ENCODE data around the gene KCND3.

The KCND3 gene

DNA sequence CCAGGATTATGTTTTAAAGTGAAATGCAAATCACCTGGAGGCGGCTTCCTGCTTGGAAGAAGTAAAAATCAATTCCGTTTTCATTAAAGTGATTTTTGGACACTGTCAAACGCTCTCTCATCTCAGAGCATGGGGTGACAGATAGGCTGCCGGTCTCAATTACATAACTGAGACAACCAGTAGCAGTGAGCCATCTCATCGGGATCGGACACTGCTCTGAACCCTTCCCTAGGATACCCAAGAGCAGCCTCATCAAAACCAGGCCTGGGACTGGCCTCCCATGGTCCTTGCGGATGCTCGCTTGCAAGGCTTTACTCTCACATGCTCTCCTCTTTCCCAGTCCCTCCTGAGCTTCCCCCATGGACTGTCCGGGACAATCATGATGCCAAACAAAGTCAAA, 12.1 kb downstream of the KCND3 start:
- H3K27ac ChIP-seq (ENCODE audit: insufficient read depth, low read depth, low read length, poor library complexity, severe bottlenecking) = no peak overlapping the region
- no peaks in the 10 kb centered on the region for H3K4me1 ChIP-seq (ENCODE audit: control insufficient read depth, insufficient read depth, low read length)
- H3K4me3 ChIP-seq (ENCODE audit: insufficient read depth, low read depth, low read length) = no peak overlapping the region
- no peaks in the 10 kb centered on the region for H3K27me3 ChIP-seq (ENCODE audit: control insufficient read depth, insufficient read depth, low read length, poor library complexity, severe bottlenecking)
- H3K36me3 ChIP-seq (ENCODE audit: control insufficient read depth, insufficient read depth, low read length) = no peaks in the 10 kb centered on the region
- no peaks in the 10 kb centered on the region for H3K9me3 ChIP-seq (ENCODE audit: control insufficient read depth, low read length)
- 90 to 93% methylated on average over 8 to 9 of the region's 9 CpGs for WGBS, 2 experiments

DNA sequence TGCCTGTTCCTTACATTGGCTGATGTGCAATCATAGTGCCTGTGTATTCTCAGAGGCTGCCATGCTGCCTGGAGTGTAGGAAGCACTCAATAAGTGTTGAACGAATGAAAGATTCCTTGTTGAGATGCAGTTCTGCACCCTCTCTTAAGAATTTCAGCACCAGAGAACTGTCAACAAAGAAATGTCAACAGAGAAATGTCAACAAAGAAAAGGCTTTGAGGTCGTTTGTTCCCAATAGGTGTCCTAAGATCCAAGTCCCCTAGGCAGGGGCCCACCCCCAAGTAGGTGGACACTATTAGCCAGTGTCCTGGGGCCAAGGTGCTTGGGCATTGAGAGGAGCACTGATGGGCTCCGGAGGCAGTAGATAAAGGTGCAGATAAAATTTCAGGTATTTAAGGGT, 12.6 kb downstream of the KCND3 start:
- no peaks in the 10 kb centered on the region for H3K36me3 ChIP-seq (ENCODE audit: control insufficient read depth, insufficient read depth, low read length)
- 68 to 71% methylated on average over 3 of the region's 3 CpGs for WGBS, 2 experiments
- no peak overlapping the region for H3K4me3 ChIP-seq (ENCODE audit: insufficient read depth, low read depth, low read length)
- no peaks in the 10 kb centered on the region for H3K9me3 ChIP-seq (ENCODE audit: control insufficient read depth, low read length)
- H3K27me3 ChIP-seq (ENCODE audit: control insufficient read depth, insufficient read depth, low read length, poor library complexity, severe bottlenecking) = no peaks in the 10 kb centered on the region
- H3K27ac ChIP-seq (ENCODE audit: insufficient read depth, low read depth, low read length, poor library complexity, severe bottlenecking) = no peak overlapping the region
- H3K4me1 ChIP-seq (ENCODE audit: control insufficient read depth, insufficient read depth, low read length) = no peaks in the 10 kb centered on the region

DNA sequence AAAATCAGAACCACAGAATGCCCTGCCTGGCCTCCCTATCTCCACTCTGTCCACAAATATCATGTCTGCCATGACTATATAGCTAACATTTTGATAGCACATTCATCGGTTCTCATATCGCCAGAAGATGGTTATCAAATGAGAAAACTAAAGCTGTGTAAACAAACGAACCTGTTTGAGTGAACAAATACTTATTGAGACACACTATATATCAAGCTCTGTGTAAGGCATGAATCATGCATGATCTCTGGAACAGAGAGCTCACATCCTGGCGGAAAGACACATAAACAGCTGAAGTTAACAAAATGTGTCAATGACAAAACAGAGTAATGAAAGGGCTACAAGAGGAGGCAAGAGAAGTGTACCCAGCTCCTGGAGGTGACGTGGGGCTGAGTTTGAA, 13.1 kb downstream of the KCND3 start:
- Histone ChIP-seq H3K4me1 (ENCODE audit: control insufficient read depth, insufficient read depth, low read length) (no peaks in the 10 kb centered on the region), H3K27ac (ENCODE audit: insufficient read depth, low read depth, low read length, poor library complexity, severe bottlenecking) (no peak overlapping the region), H3K27me3 (ENCODE audit: control insufficient read depth, insufficient read depth, low read length, poor library complexity, severe bottlenecking) (peaks cover 3% of the 10 kb centered on the region), H3K4me3 (ENCODE audit: insufficient read depth, low read depth, low read length) (no peak overlapping the region), H3K9me3 (ENCODE audit: control insufficient read depth, low read length) (no peaks in the 10 kb centered on the region), H3K36me3 (ENCODE audit: control insufficient read depth, insufficient read depth, low read length) (no peaks in the 10 kb centered on the region)
- whole genome bisulfite sequencing, 2 experiments = 88 to 95% methylated on average over 5 of the region's 5 CpGs

DNA sequence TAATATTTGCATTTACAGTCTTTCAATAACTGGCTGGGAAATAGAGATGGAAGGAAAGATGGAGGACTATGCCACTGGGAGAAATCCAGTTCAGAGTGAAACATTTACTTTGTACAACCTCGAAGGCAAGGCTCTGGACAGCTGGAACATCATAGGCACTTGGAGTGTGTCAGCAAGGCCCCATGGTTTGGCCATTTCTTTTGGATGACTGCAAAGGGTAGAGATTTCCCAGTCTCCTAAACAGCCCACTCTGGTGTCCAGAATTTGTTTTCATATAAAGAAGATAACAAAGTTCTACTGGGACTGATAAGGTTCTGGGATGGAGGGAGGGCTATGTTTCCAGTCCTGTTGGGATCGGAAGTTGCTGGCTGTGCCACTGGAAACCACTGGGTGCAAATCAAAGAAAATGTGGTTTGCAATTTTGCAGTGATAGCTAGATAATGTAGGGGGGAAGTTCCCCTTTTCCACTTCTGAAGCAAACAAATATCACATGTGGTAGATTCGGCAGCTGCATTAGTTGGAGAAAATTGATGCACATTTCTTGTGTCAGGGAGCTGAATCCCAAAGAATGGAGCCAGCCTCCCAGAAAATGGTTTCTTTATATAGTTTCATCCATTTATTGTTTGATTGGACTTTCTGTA, 16.2 kb downstream of the KCND3 start:
- H3K4me3 ChIP-seq (ENCODE audit: insufficient read depth, low read depth, low read length) = no peak overlapping the region
- 69 to 80% methylated on average over 3 of the region's 3 CpGs for WGBS, 2 experiments
- no peaks in the 10 kb centered on the region for H3K4me1 ChIP-seq (ENCODE audit: control insufficient read depth, insufficient read depth, low read length)
- no peaks in the 10 kb centered on the region for H3K9me3 ChIP-seq (ENCODE audit: control insufficient read depth, low read length)
- no peaks in the 10 kb centered on the region for H3K36me3 ChIP-seq (ENCODE audit: control insufficient read depth, insufficient read depth, low read length)
- peaks cover 3% of the 10 kb centered on the region for H3K27me3 ChIP-seq (ENCODE audit: control insufficient read depth, insufficient read depth, low read length, poor library complexity, severe bottlenecking)
- H3K27ac ChIP-seq (ENCODE audit: insufficient read depth, low read depth, low read length, poor library complexity, severe bottlenecking) = no peak overlapping the region

DNA sequence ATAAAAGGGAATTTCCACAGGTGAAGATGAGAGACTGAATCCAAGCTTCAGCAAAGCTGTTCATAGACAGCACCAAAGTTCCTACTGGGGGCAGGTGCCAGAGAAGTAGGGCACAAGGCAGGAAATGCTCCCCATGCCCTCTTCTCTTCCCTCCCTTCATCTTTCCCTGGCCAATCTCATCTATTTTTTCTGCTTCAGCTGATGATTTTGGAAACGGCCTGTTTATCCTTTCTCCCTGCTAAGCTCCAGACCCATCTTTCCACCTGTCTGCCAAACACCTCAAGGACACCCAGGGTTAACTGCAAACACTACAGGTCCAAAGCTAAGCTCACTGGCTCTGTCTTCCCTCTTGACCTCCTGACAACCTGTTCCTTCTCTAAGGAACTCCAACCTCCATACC, 18.1 kb downstream of the KCND3 start:
- WGBS, 2 experiments = 89 to 90% methylated on average over 1 of the region's 1 CpG
- H3K9me3 ChIP-seq (ENCODE audit: control insufficient read depth, low read length) = no peaks in the 10 kb centered on the region
- no peak overlapping the region for H3K27ac ChIP-seq (ENCODE audit: insufficient read depth, low read depth, low read length, poor library complexity, severe bottlenecking)
- H3K36me3 ChIP-seq (ENCODE audit: control insufficient read depth, insufficient read depth, low read length) = no peaks in the 10 kb centered on the region
- H3K27me3 ChIP-seq (ENCODE audit: control insufficient read depth, insufficient read depth, low read length, poor library complexity, severe bottlenecking) = peaks cover 3% of the 10 kb centered on the region
- no peak overlapping the region for H3K4me3 ChIP-seq (ENCODE audit: insufficient read depth, low read depth, low read length)
- H3K4me1 ChIP-seq (ENCODE audit: control insufficient read depth, insufficient read depth, low read length) = no peaks in the 10 kb centered on the region

DNA sequence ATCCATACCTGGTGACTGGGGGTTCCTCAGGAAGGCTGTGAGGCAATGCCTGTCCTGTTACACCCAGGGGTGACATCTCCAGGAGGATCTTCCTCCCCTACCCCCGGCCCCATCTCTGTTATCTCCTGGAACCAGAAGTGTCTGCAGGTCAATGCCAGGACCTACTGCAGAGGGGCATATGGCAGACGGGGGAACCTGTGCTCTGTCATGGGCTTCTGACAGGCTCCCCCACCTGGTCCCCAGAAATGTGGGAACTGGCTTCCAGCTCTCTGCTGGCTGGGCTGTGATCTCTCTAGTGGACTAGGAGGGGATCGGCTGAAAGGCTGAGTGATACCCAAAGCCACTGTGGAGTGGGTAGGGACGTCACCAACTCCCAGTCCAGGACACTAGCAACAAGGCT, 21.0 kb downstream of the KCND3 start:
- Histone ChIP-seq H3K9me3 (ENCODE audit: control insufficient read depth, low read length) (no peaks in the 10 kb centered on the region), H3K4me1 (ENCODE audit: control insufficient read depth, insufficient read depth, low read length) (peaks cover 11% of the 10 kb centered on the region), H3K4me3 (ENCODE audit: insufficient read depth, low read depth, low read length) (no peak overlapping the region), H3K27ac (ENCODE audit: insufficient read depth, low read depth, low read length, poor library complexity, severe bottlenecking) (no peak overlapping the region), H3K27me3 (ENCODE audit: control insufficient read depth, insufficient read depth, low read length, poor library complexity, severe bottlenecking) (peaks cover 3% of the 10 kb centered on the region), H3K36me3 (ENCODE audit: control insufficient read depth, insufficient read depth, low read length) (no peaks in the 10 kb centered on the region)
- 89 to 91% methylated on average over 3 to 4 of the region's 4 CpGs for WGBS, 2 experiments

DNA sequence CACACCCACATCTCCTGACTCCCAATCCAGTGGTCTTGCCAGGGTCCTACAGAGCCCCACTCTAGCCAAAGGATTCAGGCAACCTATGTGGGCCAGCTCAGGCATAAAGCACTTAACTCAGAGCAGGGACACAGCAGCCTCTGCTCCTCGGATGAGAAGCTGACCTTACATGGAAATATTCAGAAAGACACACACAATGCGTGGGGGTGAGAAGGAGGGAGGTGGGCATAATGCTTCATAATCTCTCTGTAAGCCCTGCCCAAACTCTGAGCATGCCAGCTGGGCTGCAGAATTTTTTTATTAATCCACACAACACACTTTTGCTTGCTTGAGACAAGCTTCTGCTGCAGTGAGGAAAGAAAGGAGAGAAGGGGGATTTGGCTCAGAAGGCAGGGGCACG, 21.6 kb downstream of the KCND3 start:
- Histone ChIP-seq H3K4me1 (ENCODE audit: control insufficient read depth, insufficient read depth, low read length) (peaks cover 11% of the 10 kb centered on the region), H3K4me3 (ENCODE audit: insufficient read depth, low read depth, low read length) (no peak overlapping the region), H3K27me3 (ENCODE audit: control insufficient read depth, insufficient read depth, low read length, poor library complexity, severe bottlenecking) (peaks cover 3% of the 10 kb centered on the region), H3K9me3 (ENCODE audit: control insufficient read depth, low read length) (no peaks in the 10 kb centered on the region), H3K36me3 (ENCODE audit: control insufficient read depth, insufficient read depth, low read length) (no peaks in the 10 kb centered on the region), H3K27ac (ENCODE audit: insufficient read depth, low read depth, low read length, poor library complexity, severe bottlenecking) (no peak overlapping the region)
- 85 to 88% methylated on average over 3 of the region's 3 CpGs for WGBS, 2 experiments

DNA sequence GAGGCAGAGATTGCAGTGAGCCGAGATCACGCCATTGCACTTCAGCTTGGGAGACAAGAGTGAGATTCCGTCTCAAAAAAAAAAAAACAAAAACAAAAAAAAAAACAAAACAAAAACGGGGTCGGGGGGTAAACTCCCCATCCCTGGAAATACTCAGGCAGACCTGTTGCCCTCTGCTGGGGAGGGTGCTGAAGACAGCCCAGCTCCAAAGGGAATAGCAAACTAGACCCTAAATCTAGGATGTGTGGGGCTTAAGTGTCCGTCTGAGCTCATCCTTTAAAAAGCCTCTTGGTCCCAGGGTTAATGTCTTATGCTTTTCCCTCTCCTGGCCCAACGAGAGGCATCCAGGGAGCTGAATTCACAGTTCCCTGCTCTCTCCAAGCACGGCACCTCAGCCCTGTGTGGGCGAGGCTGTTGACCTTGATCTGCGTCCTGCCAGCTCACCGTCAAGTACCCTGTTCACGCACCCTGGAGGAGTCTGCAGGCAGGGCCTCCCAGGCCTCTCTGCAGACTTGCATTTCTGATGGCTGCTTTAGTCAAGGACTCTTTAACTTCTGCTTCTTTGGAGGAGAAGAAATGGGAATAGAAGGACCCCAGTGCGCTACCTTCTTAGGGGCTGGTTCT, 22.3 kb downstream of the KCND3 start:
- WGBS, 2 experiments = 87 to 88% methylated on average over 13 of the region's 13 CpGs
- H3K36me3 ChIP-seq (ENCODE audit: control insufficient read depth, insufficient read depth, low read length) = no peaks in the 10 kb centered on the region
- peaks cover 3% of the 10 kb centered on the region for H3K27me3 ChIP-seq (ENCODE audit: control insufficient read depth, insufficient read depth, low read length, poor library complexity, severe bottlenecking)
- H3K4me3 ChIP-seq (ENCODE audit: insufficient read depth, low read depth, low read length) = no peak overlapping the region
- peaks cover 11% of the 10 kb centered on the region for H3K4me1 ChIP-seq (ENCODE audit: control insufficient read depth, insufficient read depth, low read length)
- no peaks in the 10 kb centered on the region for H3K9me3 ChIP-seq (ENCODE audit: control insufficient read depth, low read length)
- H3K27ac ChIP-seq (ENCODE audit: insufficient read depth, low read depth, low read length, poor library complexity, severe bottlenecking) = no peak overlapping the region

DNA sequence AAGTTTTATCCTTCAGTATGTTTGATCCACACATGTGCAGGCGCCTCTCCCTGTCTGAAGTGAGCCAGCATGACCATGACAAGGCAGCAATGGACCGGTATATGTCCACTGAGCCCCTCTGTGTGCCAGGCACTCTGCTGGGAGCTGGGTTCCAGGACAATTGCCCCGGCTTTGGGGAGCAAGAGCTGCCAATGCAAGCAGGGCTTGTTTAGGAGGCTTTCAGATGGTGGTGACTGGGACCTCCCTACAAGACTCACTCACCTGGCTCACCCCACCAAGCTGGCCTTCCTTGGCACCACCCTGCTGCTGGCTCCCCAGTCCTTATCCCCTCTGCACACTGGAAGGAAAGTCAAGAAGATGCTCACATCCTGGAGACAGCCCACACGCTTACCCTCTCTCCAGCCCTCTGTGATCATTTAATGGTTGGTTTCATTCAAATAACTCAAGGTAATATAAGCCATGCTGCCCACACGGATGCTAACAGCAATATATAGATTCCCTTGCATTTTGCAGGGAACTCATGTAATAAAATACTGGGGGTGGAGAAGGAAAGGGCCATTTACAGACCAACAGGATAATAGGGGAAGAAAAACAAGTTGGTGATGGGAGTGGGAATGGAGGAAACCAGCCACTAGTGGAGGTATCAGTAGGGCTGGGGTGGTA, 23.6 kb downstream of the KCND3 start:
- Histone ChIP-seq H3K4me1 (ENCODE audit: control insufficient read depth, insufficient read depth, low read length) (peaks cover 11% of the 10 kb centered on the region), H3K36me3 (ENCODE audit: control insufficient read depth, insufficient read depth, low read length) (no peaks in the 10 kb centered on the region), H3K9me3 (ENCODE audit: control insufficient read depth, low read length) (no peaks in the 10 kb centered on the region), H3K27me3 (ENCODE audit: control insufficient read depth, insufficient read depth, low read length, poor library complexity, severe bottlenecking) (no peaks in the 10 kb centered on the region), H3K4me3 (ENCODE audit: insufficient read depth, low read depth, low read length) (no peak overlapping the region), H3K27ac (ENCODE audit: insufficient read depth, low read depth, low read length, poor library complexity, severe bottlenecking) (no peak overlapping the region)
- WGBS, 2 experiments = 88 to 92% methylated on average over 4 to 5 of the region's 5 CpGs

DNA sequence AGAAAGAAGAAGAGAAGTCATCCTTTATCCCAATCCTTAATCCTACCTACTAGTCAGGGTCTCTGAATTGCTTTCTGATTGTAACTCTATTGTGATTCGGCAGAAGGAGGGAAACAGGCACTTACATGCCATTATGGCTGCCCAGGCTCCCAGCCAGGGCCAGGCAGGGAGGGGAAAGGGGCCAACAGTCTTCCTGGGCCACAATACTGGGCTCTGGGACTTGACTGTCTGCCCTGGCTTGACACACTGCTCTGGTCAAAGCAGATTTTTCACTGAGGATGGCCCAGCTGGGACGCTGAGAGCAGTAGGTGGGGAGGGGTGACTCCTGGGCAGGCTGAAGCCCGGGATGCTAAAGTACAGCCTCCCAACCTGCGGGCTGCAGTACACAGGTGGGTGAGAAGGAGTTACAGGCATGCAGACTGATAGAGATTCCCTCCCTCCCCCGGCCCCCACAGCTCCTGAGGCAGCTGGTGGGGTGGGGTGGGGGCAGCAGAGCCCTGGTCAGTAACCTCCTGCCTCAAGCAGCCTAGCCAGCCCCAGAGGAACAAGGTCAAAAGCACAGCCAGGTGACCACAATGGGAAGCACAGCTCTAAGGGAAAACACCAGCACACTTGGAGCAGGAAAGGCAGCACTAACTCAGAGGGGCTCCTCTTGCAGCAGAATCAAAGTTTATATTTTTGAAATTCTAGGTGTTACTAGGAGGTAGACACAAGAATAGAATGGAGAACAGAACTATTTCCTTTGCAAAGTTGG, 25.3 kb downstream of the KCND3 start:
- peaks cover 11% of the 10 kb centered on the region for H3K4me1 ChIP-seq (ENCODE audit: control insufficient read depth, insufficient read depth, low read length)
- H3K9me3 ChIP-seq (ENCODE audit: control insufficient read depth, low read length) = no peaks in the 10 kb centered on the region
- WGBS, 2 experiments = 60 to 62% methylated on average over 4 to 5 of the region's 5 CpGs
- no peak overlapping the region for H3K27ac ChIP-seq (ENCODE audit: insufficient read depth, low read depth, low read length, poor library complexity, severe bottlenecking)
- H3K36me3 ChIP-seq (ENCODE audit: control insufficient read depth, insufficient read depth, low read length) = no peaks in the 10 kb centered on the region
- no peak overlapping the region for H3K4me3 ChIP-seq (ENCODE audit: insufficient read depth, low read depth, low read length)
- no peaks in the 10 kb centered on the region for H3K27me3 ChIP-seq (ENCODE audit: control insufficient read depth, insufficient read depth, low read length, poor library complexity, severe bottlenecking)

All from ectodermal cell (in vitro differentiated cells).